Osteoblast (primary cell): Measurements from ENCODE around the gene LAMTOR1. TPM values are rescaled to one million over a fixed set of nuclear protein-coding genes. Genes with fewer than 3 reads are reported as not detected.

Experiments
- DNase-seq: peaks from one replicate; pipeline ENCODE4 v3.0.0; 2011; ENCODE audit warnings: low spot score, mixed read lengths; ENCODE audit not compliant: insufficient read length; ENCODE audit errors: missing footprints
- H2AFZ ChIP-seq: 2 replicates; pipeline ENCODE4 v1.6.0; 2011; ENCODE audit warnings: mild to moderate bottlenecking, low read length
- H3K27ac ChIP-seq: 2 replicates; pipeline ENCODE4 v1.5.1; 2011; ENCODE audit warnings: mild to moderate bottlenecking, low read depth, low read length, moderate library complexity
- H3K27me3 ChIP-seq: 2 replicates; pipeline ENCODE4 v1.6.0; 2012; ENCODE audit warnings: mild to moderate bottlenecking, control low read depth, inconsistent platforms, low read length, moderate library complexity; ENCODE audit not compliant: insufficient read depth
- H3K36me3 ChIP-seq: 2 replicates; pipeline ENCODE4 v1.5.1; 2011; ENCODE audit warnings: mild to moderate bottlenecking, low read length, control low read depth, moderate library complexity; ENCODE audit not compliant: insufficient read depth
- H3K4me1 ChIP-seq: 2 replicates; pipeline ENCODE4 v1.5.1; 2011; ENCODE audit warnings: mild to moderate bottlenecking, low read length, control low read depth, moderate library complexity; ENCODE audit not compliant: insufficient read depth
- H3K4me2 ChIP-seq: 2 replicates; pipeline ENCODE4 v1.6.0; 2011; ENCODE audit warnings: mild to moderate bottlenecking, low read length; ENCODE audit not compliant: insufficient read depth
- H3K4me3 ChIP-seq: fragments of 200-600 bp; sonication (generic); 3 replicates; pipeline ENCODE4 v1.5.1; 2012; ENCODE audit warnings: mild to moderate bottlenecking, low read length, inconsistent platforms; ENCODE audit not compliant: insufficient read depth
- H3K79me2 ChIP-seq: 2 replicates; pipeline ENCODE4 v1.6.0; 2012; ENCODE audit warnings: mild to moderate bottlenecking, low read length, control low read depth, inconsistent platforms; ENCODE audit not compliant: insufficient read depth
- H3K9me3 ChIP-seq: 2 replicates; pipeline ENCODE4 v1.5.1; 2011; ENCODE audit warnings: low read depth, low read length, control low read depth
- H4K20me1 ChIP-seq: 2 replicates; pipeline ENCODE4 v1.6.0; 2012; ENCODE audit warnings: mild to moderate bottlenecking, low read length, control low read depth; ENCODE audit not compliant: insufficient read depth
- total RNA-seq: library from RNA; depleted of rRNA; stranded (reverse); fragments of >200 nt; gene quantifications from 2 replicates; pipeline ENCODE4 v1.2.3, GENCODE V29; 2012
- TF ChIP-seq, protein P1 (sequence below): IDR thresholded peaks from 2 replicates; pipeline ENCODE4 v1.5.1; 2011; ENCODE audit warnings: mild to moderate bottlenecking, low read depth, low read length, moderate library complexity; ENCODE audit errors: extremely low read depth

The LAMTOR1 gene
- total RNA-seq, 1 donor: 131 TPM

- Histone ChIP-seq H2AFZ (no peak overlapping the region), H3K27me3 (no peaks in the 10 kb centered on the region), H3K79me2 (no peaks in the 10 kb centered on the region), H3K4me1 (no peaks in the 10 kb centered on the region), H3K27ac (no peak overlapping the region), H4K20me1 (no peaks in the 10 kb centered on the region), H3K36me3 (no peaks in the 10 kb centered on the region), H3K4me2 (no peak overlapping the region), H3K9me3 (peaks cover 2% of the 10 kb centered on the region), H3K4me3 (no peak overlapping the region)
- TF ChIP-seq, protein P1, sequence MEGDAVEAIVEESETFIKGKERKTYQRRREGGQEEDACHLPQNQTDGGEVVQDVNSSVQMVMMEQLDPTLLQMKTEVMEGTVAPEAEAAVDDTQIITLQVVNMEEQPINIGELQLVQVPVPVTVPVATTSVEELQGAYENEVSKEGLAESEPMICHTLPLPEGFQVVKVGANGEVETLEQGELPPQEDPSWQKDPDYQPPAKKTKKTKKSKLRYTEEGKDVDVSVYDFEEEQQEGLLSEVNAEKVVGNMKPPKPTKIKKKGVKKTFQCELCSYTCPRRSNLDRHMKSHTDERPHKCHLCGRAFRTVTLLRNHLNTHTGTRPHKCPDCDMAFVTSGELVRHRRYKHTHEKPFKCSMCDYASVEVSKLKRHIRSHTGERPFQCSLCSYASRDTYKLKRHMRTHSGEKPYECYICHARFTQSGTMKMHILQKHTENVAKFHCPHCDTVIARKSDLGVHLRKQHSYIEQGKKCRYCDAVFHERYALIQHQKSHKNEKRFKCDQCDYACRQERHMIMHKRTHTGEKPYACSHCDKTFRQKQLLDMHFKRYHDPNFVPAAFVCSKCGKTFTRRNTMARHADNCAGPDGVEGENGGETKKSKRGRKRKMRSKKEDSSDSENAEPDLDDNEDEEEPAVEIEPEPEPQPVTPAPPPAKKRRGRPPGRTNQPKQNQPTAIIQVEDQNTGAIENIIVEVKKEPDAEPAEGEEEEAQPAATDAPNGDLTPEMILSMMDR: no peak
- no peak for DNase-seq
Observed at GRCh38 chr11:72129381-72129780, 26.3 kb upstream of the LAMTOR1 start.

DNA sequence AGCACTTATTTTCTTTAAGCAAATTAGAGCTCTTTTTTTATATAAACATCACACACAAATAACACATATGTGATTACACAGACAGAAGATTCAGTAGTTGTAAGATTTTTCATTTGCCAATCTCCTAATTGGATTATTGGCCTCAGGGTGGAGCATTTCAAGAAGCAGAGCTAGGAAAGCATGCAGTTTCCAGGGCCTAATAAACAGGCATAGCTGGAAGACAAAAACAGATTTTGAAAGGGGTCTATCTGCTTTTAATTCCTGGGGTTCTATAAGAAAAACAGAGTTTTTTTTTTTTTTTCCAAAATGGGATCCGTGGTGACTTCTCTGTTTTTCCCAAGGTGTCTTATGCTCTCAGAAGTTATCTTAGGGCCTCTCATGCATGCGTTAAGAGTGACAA is 24.8 kb upstream of the LAMTOR1 start:
- Histone ChIP-seq H3K36me3 (no peaks in the 10 kb centered on the region), H3K4me1 (peaks cover 3% of the 10 kb centered on the region), H3K27ac (no peak overlapping the region), H4K20me1 (no peaks in the 10 kb centered on the region), H3K9me3 (peaks cover 2% of the 10 kb centered on the region), H2AFZ (no peak overlapping the region), H3K27me3 (no peaks in the 10 kb centered on the region), H3K4me3 (no peak overlapping the region), H3K79me2 (no peaks in the 10 kb centered on the region), H3K4me2 (no peak overlapping the region)
- DNase-seq: no peak
- TF ChIP-seq, protein P1: no peak

DNA sequence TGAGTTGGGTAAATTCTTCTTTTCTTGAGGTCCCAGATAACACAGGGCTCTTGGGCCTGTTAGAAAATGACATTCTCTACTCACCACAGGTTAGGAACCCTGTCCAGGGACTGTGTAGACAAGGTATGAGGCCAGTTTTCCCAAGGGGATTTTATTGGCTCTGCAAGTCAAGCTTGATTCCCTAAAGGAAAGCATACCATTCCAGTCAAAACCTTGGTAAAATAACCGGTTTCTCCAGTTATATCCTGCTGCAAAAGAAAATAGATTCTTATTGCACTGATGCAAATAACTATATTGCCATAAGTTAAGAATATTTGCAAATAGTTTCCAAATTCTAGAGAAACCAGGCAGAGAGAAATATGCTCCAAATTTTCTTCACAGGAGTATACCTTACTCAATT is 22.9 kb upstream of the LAMTOR1 start:
- H2AFZ ChIP-seq: no peak overlapping the region
- TF ChIP-seq, protein P1: no peak

GRCh38 chr11:72124046-72124445 is 20.9 kb upstream of the LAMTOR1 start:
- no peak overlapping the region for H3K27ac ChIP-seq
- TF ChIP-seq, protein P1: no peak
- no peak overlapping the region for H3K4me2 ChIP-seq
- no peaks in the 10 kb centered on the region for H3K36me3 ChIP-seq
- H3K9me3 ChIP-seq: peaks cover 2% of the 10 kb centered on the region
- no peak for DNase-seq
- no peaks in the 10 kb centered on the region for H4K20me1 ChIP-seq
- peaks cover 3% of the 10 kb centered on the region for H3K4me1 ChIP-seq
- H3K27me3 ChIP-seq: no peaks in the 10 kb centered on the region
- no peak overlapping the region for H3K4me3 ChIP-seq
- no peak overlapping the region for H2AFZ ChIP-seq
- H3K79me2 ChIP-seq: no peaks in the 10 kb centered on the region

More for the DNA sequence above, 22.9 kb upstream of the LAMTOR1 start:
- H3K27ac ChIP-seq: no peak overlapping the region
- no peaks in the 10 kb centered on the region for H3K27me3 ChIP-seq
- DNase-seq: no peak
- no peaks in the 10 kb centered on the region for H3K79me2 ChIP-seq
- H3K4me2 ChIP-seq: no peak overlapping the region
- peaks cover 3% of the 10 kb centered on the region for H3K4me1 ChIP-seq
- peaks cover 2% of the 10 kb centered on the region for H3K9me3 ChIP-seq
- no peak overlapping the region for H3K4me3 ChIP-seq
- H4K20me1 ChIP-seq: no peaks in the 10 kb centered on the region
- H3K36me3 ChIP-seq: no peaks in the 10 kb centered on the region
